K562 (cell line): Measurements from ENCODE around the gene ZSCAN5C. TPM values are rescaled to one million over a fixed set of nuclear protein-coding genes. Genes with fewer than 3 reads are reported as not detected.
"Not testable (repeated sequence)": the region's sequence is repeated elsewhere in the genome, so short reads cannot be mapped to it uniquely, and the experiment has no call there.

Source experiments
- ATAC-seq: fragments of 200-7000 bp; cut with Tn5 transposase; 3 replicates; pipeline ENCODE4 v1.9.1; 2020; ENCODE audit warnings: moderate library complexity
- BruUV-seq: library from RNA; stranded (reverse); fragments of 400-500 nt; replicated peaks from 2 replicates; lab custom pipeline; 2021; lab: Mats Ljungman, UMichigan
- CTCF ChIA-PET: fragments of 300-600 bp; formaldehyde crosslinking; extraction: SDS; loops from one replicate; lab custom pipeline; 2021; ENCODE audit warnings: low intra/inter-chr PET ratio; lab: Yijun Ruan, JAX
- POLR2A ChIA-PET: fragments of 300-600, 350-650 bp; sonication (Branson Sonifier 250); formaldehyde crosslinking; extraction: SDS; loops from one replicate; lab custom pipeline; 2021; ENCODE audit warnings: antibody characterized with exemption, inconsistent platforms; lab: Yijun Ruan, JAX
- DNase-seq, 4 experiments: peaks; one replicate each; pipeline versions ENCODE4 v3.0.0 to v3.0.0-alpha.2; 2011 to 2018; ENCODE audit warnings: low spot score in 3 of 4, mixed read lengths in 3 of 4; ENCODE audit errors: extremely low read depth in 1 of 4
- FAIRE-seq: peaks from 2 replicates; lab custom pipeline; 2011; peaks lifted over from hg19 to GRCh38; lab: Jason Lieb, UNC
- H2AFZ ChIP-seq: 2 replicates; pipeline ENCODE4 v1.6.0; 2011; ENCODE audit warnings: low read depth, low read length, control low read depth, inconsistent platforms
- H3K27ac ChIP-seq: fragments of 200-600 bp; 3 replicates; pipeline ENCODE4 v1.8.0; 2011; ENCODE audit warnings: low read depth, mild to moderate bottlenecking, control low read depth, inconsistent platforms, low read length, moderate library complexity, mixed read lengths; ENCODE audit errors: extremely low read depth
- H3K27me3 ChIP-seq, 2 experiments: fragments of 300-600 bp in 1 of 2; 2 replicates in 1 of 2; 3 replicates in 1 of 2; pipeline versions ENCODE4 v1.6.0 to v1.8.0; 2011; ENCODE audit warnings: inconsistent platforms in 2 of 2, low read length in 2 of 2, mild to moderate bottlenecking in 1 of 2, mixed read lengths in 1 of 2, moderate library complexity in 1 of 2; ENCODE audit not compliant: control insufficient read depth in 2 of 2, insufficient read depth in 2 of 2
- H3K36me3 ChIP-seq: fragments of 300-600 bp; 3 replicates; pipeline ENCODE4 v1.8.0; 2011; ENCODE audit warnings: mild to moderate bottlenecking, low read length, inconsistent platforms; ENCODE audit not compliant: control insufficient read depth, insufficient read depth
- H3K4me1 ChIP-seq, 2 experiments: fragments of 200-600 bp in 1 of 2; replicated peaks in 1 of 2; 2 replicates in 1 of 2; 3 replicates in 1 of 2; pipeline versions ENCODE4 v1.5.1 to v1.8.0; 2011; ENCODE audit warnings: inconsistent platforms in 2 of 2, low read length in 2 of 2, mild to moderate bottlenecking in 1 of 2, mixed read lengths in 1 of 2, moderate library complexity in 1 of 2; ENCODE audit not compliant: control insufficient read depth in 2 of 2, insufficient read depth in 2 of 2
- H3K4me2 ChIP-seq: 2 replicates; pipeline ENCODE4 v1.6.1; 2011; ENCODE audit warnings: low read length, control low read depth, inconsistent platforms, mixed read lengths; ENCODE audit not compliant: insufficient read depth
- H3K4me3 ChIP-seq: fragments of 200-600 bp; sonication (generic), shearing (Covaris generic); 2 replicates; pipeline ENCODE4 v1.5.1; 2016; ENCODE audit warnings: control low read depth, inconsistent platforms
- H3K79me2 ChIP-seq: fragments of 200-600 bp; 3 replicates; pipeline ENCODE4 v1.8.0; 2011; ENCODE audit warnings: low read length, inconsistent platforms; ENCODE audit not compliant: control insufficient read depth, insufficient read depth
- H3K9ac ChIP-seq, 2 experiments: 2 replicates each; pipeline versions ENCODE4 v1.6.0 to v1.6.1; 2011; ENCODE audit warnings: low read depth in 2 of 2, low read length in 2 of 2, control low read depth in 1 of 2, inconsistent platforms in 1 of 2, mild to moderate bottlenecking in 1 of 2, mixed read lengths in 1 of 2; ENCODE audit not compliant: insufficient read depth in 1 of 2
- H3K9me1 ChIP-seq: one replicate; pipeline ENCODE4 v1.6.0; 2011; ENCODE audit warnings: inconsistent platforms, mild to moderate bottlenecking, low read length, moderate library complexity; ENCODE audit not compliant: control insufficient read depth, insufficient read depth
- H3K9me3 ChIP-seq: replicated peaks from 2 replicates; pipeline ENCODE4 v1.5.1; 2011; ENCODE audit warnings: low read depth, low read length, inconsistent platforms; ENCODE audit not compliant: control insufficient read depth, insufficient read depth
- H4K20me1 ChIP-seq: replicated peaks from 2 replicates; pipeline ENCODE4 v1.6.1; 2011; ENCODE audit warnings: low read length, inconsistent platforms, mixed read lengths; ENCODE audit not compliant: control insufficient read depth, insufficient read depth
- CHD4 ChIP-seq: fragments of 200-600 bp; sonication (generic); IDR thresholded peaks from 3 replicates; pipeline ENCODE4 v1.6.1; 2012; ENCODE audit warnings: low read depth, mild to moderate bottlenecking, mixed read lengths, low read length, inconsistent platforms; ENCODE audit not compliant: insufficient read depth, insufficient replicate concordance, poor library complexity, severe bottlenecking
- EZH2 ChIP-seq: IDR thresholded peaks from 2 replicates; pipeline ENCODE4 v1.6.1; 2012; ENCODE audit warnings: low read depth, mild to moderate bottlenecking, inconsistent platforms, low read length, borderline replicate concordance
- ZNF3 ChIP-seq: fragments of 250-450 bp; sonication (Bioruptor Pico); IDR thresholded peaks from 2 replicates; pipeline ENCODE4 v1.5.0; 2021; ENCODE audit warnings: mild to moderate bottlenecking, moderate library complexity
- WGBS: fragments of 100-300 bp; shearing (Covaris generic); methylation state at CpG from one replicate; pipeline ENCODE4 v1.1.6; 2016; ENCODE audit warnings: low coverage, mixed read lengths; ENCODE audit not compliant: insufficient coverage; ENCODE audit errors: missing lambda C conversion rate; 5-methylcytosine and 5-hydroxymethylcytosine counted together
- in situ Hi-C: fragments of 300-500 bp; cut with MboI; formaldehyde crosslinking; loops from 4 replicates; pipeline ENCODE4 v1.15.0; 2018; ENCODE audit warnings: inconsistent platforms, mixed read lengths
- intact Hi-C: fragments of 100-400 bp; cut with micrococcal nuclease; formaldehyde crosslinking; loops from 2 replicates; pipeline ENCODE4 v1.14.2; 2022
- polyA plus RNA-seq, 8 experiments: library from polyadenylated mRNA; depleted of rRNA in 4 of 8; stranded (reverse) in 5 of 8; unstranded in 3 of 8; fragments of >200 nt; fragmentation: Nextera tagmentation in 2 of 8; fragmentation: Illumina TruSeq in 1 of 8; extraction: Ambion mirVana in 2 of 8; extraction: Trizol in 1 of 8; gene quantifications; 2 replicates each; pipeline versions ENCODE4 v1.2.1 to v1.2.3, GENCODE V29; 2011 to 2014; ENCODE audit warnings: inconsistent platforms in 1 of 8, missing spikeins in 1 of 8
- total RNA-seq, 7 experiments: library from RNA; depleted of rRNA in 6 of 7; stranded (reverse); fragments of >200 nt in 6 of 7; fragmentation: Illumina TruSeq in 2 of 7; extraction: Trizol in 2 of 7; gene quantifications; 2 replicates each; pipeline versions ENCODE4 v1.2.1 to v1.2.3, GENCODE V29; 2011 to 2021; ENCODE audit warnings: low replicate concordance in 1 of 7
- TF ChIP-seq, protein P1 (sequence below): IDR thresholded peaks from 2 replicates; pipeline ENCODE4 v1.6.1; 2014; ENCODE audit warnings: antibody characterized with exemption

The ZSCAN5C gene
- total and polyA plus RNA-seq, 9 of the 15 experiments (the other 6 are each of a cell fraction or from before 2014, with no cell fraction given) = 0.07 TPM; not detected in 8

DNA sequence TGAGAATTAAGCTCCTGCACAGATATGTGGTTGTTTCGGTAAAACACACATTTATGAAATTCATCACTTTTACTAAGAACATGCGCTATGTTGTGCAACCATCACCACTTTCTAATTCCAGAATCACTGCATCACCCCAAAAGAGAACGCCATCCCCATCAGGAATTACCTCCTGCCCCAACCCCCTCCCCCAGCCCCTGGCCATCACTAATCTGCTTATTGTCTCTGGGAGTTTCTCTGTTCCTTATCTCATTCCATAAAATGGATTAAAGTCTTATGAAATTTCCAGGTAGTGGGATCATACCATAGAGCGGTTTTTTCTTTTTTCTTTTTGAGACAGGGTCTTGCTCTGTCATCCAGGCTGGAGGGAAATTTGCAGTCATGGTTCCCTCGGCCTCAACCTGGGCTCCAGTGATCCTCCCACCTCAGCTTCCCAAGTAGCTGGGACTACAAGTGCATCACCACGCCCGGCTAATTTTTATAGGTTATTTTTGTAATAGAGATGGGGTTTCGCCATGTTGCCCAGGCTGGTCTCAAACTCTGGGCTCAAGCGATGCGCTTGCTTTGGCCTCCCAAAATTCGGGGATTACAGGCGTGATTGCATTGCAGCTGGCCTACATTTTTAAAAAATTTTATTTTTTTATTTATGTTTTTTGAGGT lies 8.0 kb upstream of the ZSCAN5C start:
- H3K4me3 ChIP-seq = no peak overlapping the region
- no peak for TF ChIP-seq EZH2
- TF ChIP-seq ZNF3 (CRISPR knock-in tag) = no peak
- TF ChIP-seq, protein P1, sequence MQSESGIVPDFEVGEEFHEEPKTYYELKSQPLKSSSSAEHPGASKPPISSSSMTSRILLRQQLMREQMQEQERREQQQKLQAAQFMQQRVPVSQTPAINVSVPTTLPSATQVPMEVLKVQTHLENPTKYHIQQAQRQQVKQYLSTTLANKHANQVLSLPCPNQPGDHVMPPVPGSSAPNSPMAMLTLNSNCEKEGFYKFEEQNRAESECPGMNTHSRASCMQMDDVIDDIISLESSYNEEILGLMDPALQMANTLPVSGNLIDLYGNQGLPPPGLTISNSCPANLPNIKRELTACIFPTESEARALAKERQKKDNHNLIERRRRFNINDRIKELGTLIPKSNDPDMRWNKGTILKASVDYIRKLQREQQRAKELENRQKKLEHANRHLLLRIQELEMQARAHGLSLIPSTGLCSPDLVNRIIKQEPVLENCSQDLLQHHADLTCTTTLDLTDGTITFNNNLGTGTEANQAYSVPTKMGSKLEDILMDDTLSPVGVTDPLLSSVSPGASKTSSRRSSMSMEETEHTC = no peak
- no peak for TF ChIP-seq CHD4
- TF ChIP-seq, all 486 proteins: peak for 0
- POLR2A ChIA-PET = no interaction called here
- Histone ChIP-seq H3K36me3 (no peaks in the 10 kb centered on the region), H3K9me3 (no peaks in the 10 kb centered on the region), H3K4me2 (no peak overlapping the region), H3K27me3 (no peaks in the 10 kb centered on the region; a peak in 1 of 5 replicates), H3K27ac (no peak overlapping the region), H3K9me1 (no peaks in the 10 kb centered on the region), H3K9ac (no peak overlapping the region), H4K20me1 (no peaks in the 10 kb centered on the region), H3K79me2 (no peaks in the 10 kb centered on the region), H2AFZ (no peak overlapping the region), H3K4me1 (peaks cover 0 to 3% of the 10 kb centered on the region in 2 experiments; a peak in 3 of 5 replicates)
- in situ Hi-C loops (no loop called here), intact Hi-C loops (no loop called here)
- DNase-seq (no peak), FAIRE-seq (no peak), ATAC-seq (no peak)
- no TSS peak for BruUV-seq
- CTCF ChIA-PET = no interaction called here
- WGBS = 41% methylated on average over 10 of the region's 12 CpGs

DNA sequence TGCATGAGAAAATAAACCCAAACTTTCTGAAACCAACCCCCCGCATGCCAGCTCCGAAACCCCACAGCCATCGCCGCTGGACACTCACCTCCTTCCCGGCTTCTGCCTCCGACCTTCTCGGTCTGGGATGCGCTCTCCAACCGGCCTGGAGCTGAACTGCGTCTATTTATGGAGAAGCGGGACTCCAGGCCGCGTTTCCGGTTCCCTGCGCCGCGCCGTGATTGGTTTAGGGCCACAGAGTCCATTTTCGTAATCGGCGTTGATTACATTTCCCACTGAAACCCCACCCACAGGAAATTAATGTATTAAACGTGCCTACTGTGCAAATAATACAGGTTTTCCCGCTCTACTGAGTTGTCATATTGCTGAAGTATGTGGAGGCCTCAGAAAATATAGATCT lies 4.4 kb upstream of the ZSCAN5C start, which contains the start of gene ZSCAN5B:
ZSCAN5B (minus strand) TSS at position 138 of the 400 bp plus-strand sequence. CDS start 4,731 bp downstream, outside the sequence.
- DNase-seq, H3K4me3 ChIP-seq, intact Hi-C loops, H3K9ac ChIP-seq, CTCF ChIA-PET, H3K4me2 ChIP-seq, BruUV-seq, in situ Hi-C loops, FAIRE-seq, H4K20me1 ChIP-seq, H3K9me1 ChIP-seq, ATAC-seq, H3K27me3 ChIP-seq, H3K9me3 ChIP-seq, H3K36me3 ChIP-seq, H2AFZ ChIP-seq, POLR2A ChIA-PET, H3K79me2 ChIP-seq, H3K27ac ChIP-seq, H3K4me1 ChIP-seq: not testable (repeated sequence)
- WGBS = 56% methylated on average over 22 of the region's 23 CpGs
